ENCODE results near the gene GRK1. TPM values are rescaled to one million over a fixed set of nuclear protein-coding genes. Genes with fewer than 3 reads are reported as not detected.

The GRK1 gene
- total and polyA plus RNA-seq, 2 of the 8 experiments (the other 6 are each of a cell fraction or from before 2014, with no cell fraction given) = 0.12 TPM; not detected in 1

DNA sequence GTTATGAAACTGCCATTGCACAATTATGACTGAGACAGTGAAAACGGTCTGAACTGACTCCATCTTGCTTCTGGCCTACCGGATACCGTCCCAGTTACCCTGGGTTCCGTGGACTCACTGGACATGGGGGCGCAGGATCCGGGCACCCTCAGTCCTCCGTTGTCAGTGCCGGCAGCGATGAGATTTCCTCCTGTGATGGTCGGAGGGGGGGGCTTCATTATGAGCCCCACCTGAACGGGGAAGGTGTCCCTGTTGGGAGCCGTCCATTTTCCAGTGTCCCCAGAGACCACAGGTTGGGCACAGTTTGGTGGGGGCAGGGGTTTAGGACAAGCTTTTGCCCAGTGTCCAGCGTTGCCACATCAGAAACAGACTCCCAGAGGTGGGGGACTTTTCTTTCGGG is 115.5 kb downstream of the GRK1 start (continued):
- TF ChIP-seq RNF2 (IDR thresholded peaks at IDR 0.05; ENCODE audit: borderline replicate concordance, low read depth, low read length, missing control alignments, poor library complexity, severe bottlenecking) = no peak
- no peak for TF ChIP-seq CTBP2 (IDR thresholded peaks at IDR 0.05; ENCODE audit: borderline replicate concordance, insufficient read depth, insufficient read length, low read length)
- no peak for TF ChIP-seq ATF3 (IDR thresholded peaks at IDR 0.05; ENCODE audit: insufficient read depth, low read depth, low read length)
- TF ChIP-seq USF2 (IDR thresholded peaks at IDR 0.05; ENCODE audit: low read length) = no peak
- no peak for TF ChIP-seq TEAD4 (IDR thresholded peaks at IDR 0.05; ENCODE audit: low read depth, low read length)
- no peak for TF ChIP-seq SRF (IDR thresholded peaks at IDR 0.05; ENCODE audit: low read depth, low read length)
- TF ChIP-seq EGR1 (IDR thresholded peaks at IDR 0.05; ENCODE audit: borderline replicate concordance, low read depth, low read length) = no peak
- no peak for TF ChIP-seq SIRT6 (IDR thresholded peaks at IDR 0.05; ENCODE audit: low read length)
- no peak for TF ChIP-seq TCF12 (IDR thresholded peaks at IDR 0.05; ENCODE audit: low read depth, low read length)
- no peak for TF ChIP-seq SP4 (IDR thresholded peaks at IDR 0.05; ENCODE audit: low read length)
